Natural killer cell (primary cell): ENCODE measurements around the gene CALD1. TPM values are rescaled to one million over a fixed set of nuclear protein-coding genes. Genes with fewer than 3 reads are reported as not detected.

ENCODE experiments used
- ATAC-seq, 3 donors: fragments of 150-1000 bp in 2 of 3; fragments of 200-7000 bp in 1 of 3; cut with Tn5 transposase; 1 replicate in 1 of 3; 2 replicates in 2 of 3; pipeline ENCODE4 v1.10.0; 2021; ENCODE audit warnings: mild to moderate bottlenecking in 2 of 3, moderate library complexity in 2 of 3
- DNase-seq, 2 donors: peaks; one replicate each; pipeline versions ENCODE4 v3.0.0 to v3.0.0-alpha.2; 2013 to 2021; ENCODE audit warnings: mixed read lengths in 1 of 2
- H3K27ac ChIP-seq: one replicate; pipeline ENCODE4 v1.5.1; 2013; ENCODE audit warnings: mild to moderate bottlenecking, low read length
- H3K27me3 ChIP-seq: one replicate; pipeline ENCODE4 v1.6.1; 2013; ENCODE audit warnings: low read length; ENCODE audit not compliant: control insufficient read depth, insufficient read depth
- H3K36me3 ChIP-seq: one replicate; pipeline ENCODE4 v1.6.1; 2013; ENCODE audit warnings: low read length; ENCODE audit not compliant: control insufficient read depth, insufficient read depth
- H3K4me1 ChIP-seq: one replicate; pipeline ENCODE4 v1.6.1; 2013; ENCODE audit warnings: low read length; ENCODE audit not compliant: control insufficient read depth, insufficient read depth
- H3K4me3 ChIP-seq: one replicate; pipeline ENCODE4 v1.5.1; 2013; ENCODE audit warnings: low read length
- H3K9me3 ChIP-seq: one replicate; pipeline ENCODE4 v1.6.1; 2013; ENCODE audit warnings: low read length; ENCODE audit not compliant: control insufficient read depth, insufficient read depth
- H3K27ac Mint-ChIP-seq, 2 donors: one replicate each; pipeline ENCODE4 v1.8.0; 2022; ENCODE audit warnings: mild to moderate bottlenecking in 2 of 2, mixed read lengths in 2 of 2, moderate library complexity in 1 of 2
- H3K27me3 Mint-ChIP-seq, 2 donors: one replicate each; pipeline ENCODE4 v1.8.0; 2022; ENCODE audit warnings: low read depth in 2 of 2, mixed read lengths in 2 of 2
- H3K36me3 Mint-ChIP-seq: one replicate; pipeline ENCODE4 v1.8.0; 2022; ENCODE audit warnings: mixed read lengths
- H3K4me1 Mint-ChIP-seq, 2 donors: one replicate each; pipeline ENCODE4 v1.8.0; 2022; ENCODE audit warnings: mixed read lengths in 2 of 2
- H3K4me3 Mint-ChIP-seq: one replicate; pipeline ENCODE4 v1.8.0; 2022; ENCODE audit warnings: mild to moderate bottlenecking, moderate library complexity, mixed read lengths
- H3K9me3 Mint-ChIP-seq, 2 donors: one replicate each; pipeline ENCODE4 v1.8.0; 2022; ENCODE audit warnings: mixed read lengths in 2 of 2
- CTCF ChIP-seq: fragments of 200-600 bp; IDR thresholded peaks from one replicate; pipeline ENCODE4 v1.8.0; 2022; ENCODE audit warnings: antibody characterized with exemption
- WGBS: methylation state at CpG from one replicate; pipeline ENCODE4 v1.1.7; 2013; ENCODE audit warnings: missing lambda C conversion rate; ENCODE audit not compliant: insufficient coverage; 5-methylcytosine and 5-hydroxymethylcytosine counted together
- intact Hi-C: fragments of 100-400 bp; cut with micrococcal nuclease; formaldehyde crosslinking; loops from one replicate; pipeline ENCODE4 v1.14.2; 2022
- total RNA-seq, 4 donors: library from RNA; stranded (reverse); fragments of 120-200 nt in 1 of 4; gene quantifications; one replicate each; pipeline versions ENCODE4 v1.2.3 to v1.2.4, GENCODE V29; 2013 to 2022

The CALD1 gene
- total RNA-seq, 3 donors from 2014 or later (not counting 1 experiment from before 2014, with no cell fraction given), result 0.14 to 2.5 (median 1.0) TPM

GRCh38 chr7:134999136-134999535 lies 219.7 kb downstream of the CALD1 start:
- H3K4me1 ChIP-seq, result no peaks in the 10 kb centered on the region
- no peak overlapping the region for H3K27ac ChIP-seq
- no peak for TF ChIP-seq CTCF
- DNase-seq, result no peak
- H3K9me3 ChIP-seq, result no peaks in the 10 kb centered on the region
- peaks cover 7% of the 10 kb centered on the region for H3K36me3 Mint-ChIP-seq
- H3K27me3 Mint-ChIP-seq, result no peaks in the 10 kb centered on the region
- no peaks in the 10 kb centered on the region for H3K4me1 Mint-ChIP-seq
- H3K4me3 Mint-ChIP-seq, result no peak overlapping the region
- no peaks in the 10 kb centered on the region for H3K27me3 ChIP-seq
- no peak overlapping the region for H3K27ac Mint-ChIP-seq
- H3K36me3 ChIP-seq, result peaks cover 8% of the 10 kb centered on the region
- WGBS, result 100% methylated on average over 3 of the region's 3 CpGs
- no peaks in the 10 kb centered on the region for H3K9me3 Mint-ChIP-seq
- intact Hi-C loops, result no loop called here
- H3K4me3 ChIP-seq, result no peak overlapping the region
- ATAC-seq, result no peak

- H3K9me3 ChIP-seq, result no peaks in the 10 kb centered on the region
- peaks cover 2% of the 10 kb centered on the region for H3K27me3 ChIP-seq
- H3K36me3 ChIP-seq, result no peaks in the 10 kb centered on the region
- H3K4me1 ChIP-seq, result no peaks in the 10 kb centered on the region
- Mint-ChIP-seq H3K36me3 (peaks cover 7% of the 10 kb centered on the region), H3K27me3 (no peaks in the 10 kb centered on the region), H3K9me3 (no peaks in the 10 kb centered on the region), H3K4me1 (no peaks in the 10 kb centered on the region), H3K27ac (no peak overlapping the region), H3K4me3 (no peak overlapping the region)
- TF ChIP-seq CTCF, result no peak
- no peak for DNase-seq
- 94% methylated on average over 1 of the region's 1 CpG for WGBS
- no peak overlapping the region for H3K4me3 ChIP-seq
- no peak overlapping the region for H3K27ac ChIP-seq
- intact Hi-C loops, result no loop called here
- no peak for ATAC-seq
Measured at GRCh38 chr7:135001390-135002165, 222.1 kb downstream of the CALD1 start.

- Histone ChIP-seq H3K4me3 (no peak overlapping the region), H3K36me3 (no peaks in the 10 kb centered on the region), H3K9me3 (no peaks in the 10 kb centered on the region), H3K4me1 (no peaks in the 10 kb centered on the region), H3K27ac (no peak overlapping the region), H3K27me3 (no peaks in the 10 kb centered on the region)
- peaks cover 0 to 2% of the 10 kb centered on the region in 2 donors for H3K27me3 Mint-ChIP-seq
- H3K4me1 Mint-ChIP-seq, result no peaks in the 10 kb centered on the region
- intact Hi-C loops, result no loop called here
- ATAC-seq (no peak), DNase-seq (no peak)
- H3K9me3 Mint-ChIP-seq, result no peaks in the 10 kb centered on the region
- H3K36me3 Mint-ChIP-seq, result no peaks in the 10 kb centered on the region
- no peak for TF ChIP-seq CTCF
- no peak overlapping the region for H3K27ac Mint-ChIP-seq
- no peak overlapping the region for H3K4me3 Mint-ChIP-seq
Measured at GRCh38 chr7:135012229-135012628, 232.8 kb downstream of the CALD1 start.

Other genes with a start within 250 kb of the CALD1 start
- not detected for gene AKR1B15, start 230.5 kb upstream of the CALD1 start, total RNA-seq
- 10 to 100 TPM; 30.0 to 39.1 (median 31.4) TPM for gene BPGM, start 132.8 kb upstream of the CALD1 start, total RNA-seq
- 1 to 10 TPM in 2 of 3 donors, under 1 TPM in 1; 0.99 to 2.3 (median 1.4) TPM for gene AGBL3, start 206.9 kb downstream of the CALD1 start, total RNA-seq